C4-2B (cell line): ENCODE measurements around the gene REELD1.

ENCODE experiments used
- H3K27ac ChIP-seq: fragments of 450-650 bp; 2 replicates; pipeline ENCODE4 v1.5.1; 2017
- CTCF ChIP-seq: fragments of 450-650 bp; conservative IDR thresholded peaks from 2 replicates; pipeline ENCODE4 v1.5.1; 2017; ENCODE audit warnings: mild to moderate bottlenecking
- ZFX ChIP-seq: fragments of 450-650 bp; IDR thresholded peaks from 2 replicates; pipeline ENCODE4 v1.6.1; 2017

REELD1 gene

GRCh38 chr4:146179784-146180370 lies 34.5 kb upstream of the REELD1 start:
- no peak overlapping the region for H3K27ac ChIP-seq
- TF ChIP-seq CTCF (no peak), ZFX (no peak)

- no peak overlapping the region for H3K27ac ChIP-seq
- no peak for TF ChIP-seq ZFX
- TF ChIP-seq CTCF: no peak
Observed at GRCh38 chr4:146182443-146182842, 31.9 kb upstream of the REELD1 start.

GRCh38 chr4:146183209-146183608 lies 31.1 kb upstream of the REELD1 start:
- H3K27ac ChIP-seq: no peak overlapping the region
- TF ChIP-seq ZFX: no peak
- TF ChIP-seq CTCF: no peak

GRCh38 chr4:146186041-146186440 lies 28.3 kb upstream of the REELD1 start:
- H3K27ac ChIP-seq: no peak overlapping the region
- no peak for TF ChIP-seq ZFX
- TF ChIP-seq CTCF: no peak

- no peak for TF ChIP-seq ZFX
- TF ChIP-seq CTCF: no peak
- no peak overlapping the region for H3K27ac ChIP-seq
Observed at GRCh38 chr4:146186596-146186995, 27.7 kb upstream of the REELD1 start.

- no peak overlapping the region for H3K27ac ChIP-seq
- TF ChIP-seq ZFX (no peak), CTCF (no peak)
Observed at GRCh38 chr4:146190456-146190855, 23.9 kb upstream of the REELD1 start.

- no peak overlapping the region for H3K27ac ChIP-seq
- TF ChIP-seq CTCF (no peak; the same call in none of the 2 replicates), ZFX (no peak)
Observed at GRCh38 chr4:146191766-146192458, 22.4 kb upstream of the REELD1 start.
